Hepatocyte (in vitro differentiated cells): ENCODE data around the gene ANKRD28.

Experiments used
- EZH2 ChIP-seq: fragments of 200-600 bp; sonication (generic); IDR thresholded peaks from 2 replicates; pipeline ENCODE4 v1.6.1; 2016; ENCODE audit warnings: antibody characterized with exemption, mild to moderate bottlenecking, borderline replicate concordance
- TF ChIP-seq, protein P1 (sequence below): fragments of 200-600 bp; sonication (generic); IDR thresholded peaks from 2 replicates; pipeline ENCODE4 v1.5.1; 2016; ENCODE audit warnings: antibody characterized with exemption, mild to moderate bottlenecking; ENCODE audit not compliant: poor library complexity

- TF ChIP-seq EZH2, result no peak
- TF ChIP-seq, protein P1, sequence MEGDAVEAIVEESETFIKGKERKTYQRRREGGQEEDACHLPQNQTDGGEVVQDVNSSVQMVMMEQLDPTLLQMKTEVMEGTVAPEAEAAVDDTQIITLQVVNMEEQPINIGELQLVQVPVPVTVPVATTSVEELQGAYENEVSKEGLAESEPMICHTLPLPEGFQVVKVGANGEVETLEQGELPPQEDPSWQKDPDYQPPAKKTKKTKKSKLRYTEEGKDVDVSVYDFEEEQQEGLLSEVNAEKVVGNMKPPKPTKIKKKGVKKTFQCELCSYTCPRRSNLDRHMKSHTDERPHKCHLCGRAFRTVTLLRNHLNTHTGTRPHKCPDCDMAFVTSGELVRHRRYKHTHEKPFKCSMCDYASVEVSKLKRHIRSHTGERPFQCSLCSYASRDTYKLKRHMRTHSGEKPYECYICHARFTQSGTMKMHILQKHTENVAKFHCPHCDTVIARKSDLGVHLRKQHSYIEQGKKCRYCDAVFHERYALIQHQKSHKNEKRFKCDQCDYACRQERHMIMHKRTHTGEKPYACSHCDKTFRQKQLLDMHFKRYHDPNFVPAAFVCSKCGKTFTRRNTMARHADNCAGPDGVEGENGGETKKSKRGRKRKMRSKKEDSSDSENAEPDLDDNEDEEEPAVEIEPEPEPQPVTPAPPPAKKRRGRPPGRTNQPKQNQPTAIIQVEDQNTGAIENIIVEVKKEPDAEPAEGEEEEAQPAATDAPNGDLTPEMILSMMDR, result no peak
Observed at GRCh38 chr3:15681668-15682067, 116.1 kb downstream of the ANKRD28 start.
